GM12872 (cell line): ENCODE data around the gene WDPCP.

Experiments
- CTCF ChIP-seq: IDR thresholded peaks from 3 replicates; pipeline ENCODE4 v1.5.1; 2011; ENCODE audit warnings: low read depth, mild to moderate bottlenecking, low read length, moderate library complexity; ENCODE audit not compliant: insufficient read depth

Gene WDPCP

DNA sequence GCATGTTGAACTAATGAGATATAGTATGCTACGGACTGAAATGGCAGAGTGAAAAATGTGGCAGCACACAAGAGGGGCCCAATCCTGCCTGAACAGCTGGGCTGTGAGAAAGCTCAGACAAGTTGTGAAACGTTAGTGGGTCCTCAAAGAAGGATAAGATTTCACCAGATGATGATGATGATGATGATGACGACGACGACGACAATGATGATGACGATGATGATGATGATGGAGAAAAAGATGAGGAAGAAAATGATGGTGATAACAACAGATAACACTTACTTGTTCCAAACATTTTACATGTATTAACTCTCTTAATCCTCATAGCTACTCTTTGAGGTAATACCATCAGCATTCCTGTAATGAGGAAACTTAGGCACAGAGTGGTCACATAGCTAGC, 94.2 kb downstream of the WDPCP start:
- TF ChIP-seq CTCF, result no peak

DNA sequence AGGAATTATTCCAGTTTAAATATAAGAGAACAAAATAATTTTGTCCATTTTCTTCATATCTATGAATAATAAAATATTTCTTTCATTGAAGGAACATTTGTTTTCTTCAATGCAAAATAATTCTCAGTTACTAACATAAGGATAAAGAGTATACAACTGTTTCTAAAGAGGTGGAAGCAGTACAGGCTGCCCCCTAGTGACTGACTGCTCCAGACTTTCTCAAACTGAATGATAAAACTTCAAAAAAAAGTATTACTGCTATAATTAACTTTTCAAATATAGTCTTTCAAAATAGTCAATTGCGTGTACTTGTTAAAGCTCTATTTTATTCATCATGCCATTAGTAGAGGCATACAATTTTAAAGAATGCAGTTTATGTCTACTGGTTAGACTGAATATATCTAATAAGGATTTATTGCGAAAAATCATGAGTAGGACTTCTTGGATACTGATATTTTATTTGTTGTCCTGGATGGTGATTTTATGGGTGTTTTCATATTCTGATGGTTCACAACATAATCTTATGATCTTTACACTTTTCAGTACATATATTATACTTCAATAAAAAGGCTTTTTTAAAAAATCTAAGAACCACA, 100.1 kb downstream of the WDPCP start:
- TF ChIP-seq CTCF, result peak; percentile 62

- 0 out of 3 replicates have a peak, but pooled peaks have one; percentile 13 for TF ChIP-seq CTCF
Observed at GRCh38 chr2:63486861-63487290, 101.4 kb downstream of the WDPCP start.

DNA sequence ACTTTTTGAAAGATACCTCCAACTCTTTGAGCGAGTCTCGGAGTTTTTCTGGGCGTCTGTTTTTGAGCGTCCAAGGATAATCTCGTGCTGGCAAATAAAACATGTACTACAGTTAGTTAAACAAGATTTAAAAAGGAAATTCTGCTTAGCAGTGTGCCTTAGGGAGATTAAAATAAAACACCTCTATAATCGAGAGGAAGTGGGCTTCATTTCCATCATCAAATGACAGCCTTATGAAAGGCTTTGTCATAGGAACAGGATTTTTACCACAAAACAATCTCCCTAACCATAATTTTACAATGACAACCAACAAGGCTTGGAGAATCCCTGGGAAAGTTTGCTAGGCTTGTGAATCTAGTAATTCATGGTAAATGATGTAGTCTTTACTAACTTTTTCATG, 103.4 kb downstream of the WDPCP start:
- TF ChIP-seq CTCF, result no peak

DNA sequence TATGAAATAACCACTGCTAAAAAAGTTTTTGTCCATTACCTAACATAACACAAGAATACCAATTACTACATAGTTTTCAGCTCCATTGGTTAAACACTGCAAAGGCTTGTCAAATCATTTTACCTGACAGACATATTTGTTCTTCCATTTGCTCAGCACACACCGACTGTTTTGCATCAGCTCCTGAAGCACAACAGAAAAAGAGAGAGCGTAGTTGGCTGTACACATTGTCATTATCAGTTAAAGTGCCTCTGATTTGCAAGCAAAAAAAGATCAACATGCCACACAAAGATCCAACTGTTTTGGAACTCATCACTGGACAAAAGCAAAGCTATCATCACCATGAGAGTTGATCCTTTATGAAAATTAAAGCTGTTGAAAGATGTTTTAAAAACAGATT, 103.8 kb downstream of the WDPCP start:
- no peak for TF ChIP-seq CTCF

GRCh38 chr2:63477686-63478085, 110.6 kb downstream of the WDPCP start:
- no peak for TF ChIP-seq CTCF

DNA sequence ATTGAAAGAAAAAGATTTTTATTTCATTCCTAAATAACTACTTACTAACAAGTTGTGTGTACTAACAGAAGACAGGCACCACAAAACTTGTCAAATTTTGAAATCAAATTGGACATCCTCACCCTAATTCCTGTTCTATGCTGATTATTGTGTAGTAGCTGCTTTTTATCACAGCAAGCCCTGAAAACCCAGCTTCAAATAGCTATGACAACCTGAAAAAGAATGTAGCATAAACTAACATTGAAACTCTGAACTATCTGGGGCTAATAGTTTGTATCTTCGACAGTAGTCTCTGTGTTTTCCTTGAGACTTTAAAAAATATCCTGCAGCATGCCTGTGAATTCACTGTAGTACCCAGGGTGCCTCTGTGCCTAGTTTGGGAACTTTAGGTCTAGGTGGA, 122.6 kb downstream of the WDPCP start:
- TF ChIP-seq CTCF, result no peak
